ENCODE data around the gene VEGFB. TPM values are rescaled to one million over a fixed set of nuclear protein-coding genes. Genes with fewer than 3 reads are reported as not detected.

The VEGFB gene
- total and polyA plus RNA-seq, 2 of the 8 experiments (the other 6 are each of a cell fraction or from before 2014, with no cell fraction given) = 9.3 to 49.6 TPM

DNA sequence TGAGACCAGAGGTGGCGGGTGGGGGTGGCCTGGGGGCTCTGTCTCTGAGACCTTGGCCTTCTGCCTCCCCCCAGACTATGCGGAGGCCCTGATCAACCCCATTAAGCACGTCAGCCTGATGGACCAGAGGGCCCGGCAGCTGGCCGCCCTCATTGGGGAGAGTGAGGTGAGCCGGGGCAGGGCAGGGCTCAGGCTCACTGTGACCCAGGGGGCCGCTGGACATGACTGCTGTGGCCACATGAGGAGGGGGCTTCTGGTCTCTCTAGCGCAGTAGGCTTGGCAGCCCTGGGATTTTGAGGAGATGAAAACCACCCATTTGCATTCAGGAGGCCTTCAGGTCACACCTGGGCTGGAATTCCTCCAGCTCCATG, 29.5 kb downstream of the VEGFB start (continued):
- TF ChIP-seq, protein P1, sequence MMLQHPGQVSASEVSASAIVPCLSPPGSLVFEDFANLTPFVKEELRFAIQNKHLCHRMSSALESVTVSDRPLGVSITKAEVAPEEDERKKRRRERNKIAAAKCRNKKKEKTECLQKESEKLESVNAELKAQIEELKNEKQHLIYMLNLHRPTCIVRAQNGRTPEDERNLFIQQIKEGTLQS (IDR thresholded peaks at IDR 0.05; ENCODE audit: insufficient read depth, low read depth, low read length) = no peak
- no peak for TF ChIP-seq RXRA (IDR thresholded peaks at IDR 0.05; ENCODE audit: insufficient read depth, low read depth, low read length)
- no peak for TF ChIP-seq CBX8 (IDR thresholded peaks at IDR 0.05; ENCODE audit: borderline replicate concordance, low read depth, low read length)
- TF ChIP-seq KDM4A (IDR thresholded peaks at IDR 0.05; ENCODE audit: low read depth, low read length, severe bottlenecking) = no peak
- no peak for TF ChIP-seq SP1 (IDR thresholded peaks at IDR 0.05; ENCODE audit: low read depth, low read length)
- no peak for TF ChIP-seq TAF1 (IDR thresholded peaks at IDR 0.05; ENCODE audit: low read depth, low read length)
- TF ChIP-seq JUN (IDR thresholded peaks at IDR 0.05; ENCODE audit: low read depth, low read length) = no peak
- TF ChIP-seq POU5F1 (IDR thresholded peaks at IDR 0.05; ENCODE audit: low read depth, low read length) = no peak
- TF ChIP-seq BCL11A (IDR thresholded peaks at IDR 0.05; ENCODE audit: low read depth in 2 of 2, low read length in 2 of 2) = no peak

Data from H1 (cell line).